HG02943 (cell line): Measurements from ENCODE around the gene SLC51A.

Experiments
- ATAC-seq: cut with Tn5 transposase; IDR thresholded peaks from one replicate; pipeline ENCODE4 v1.9.1; 2021; ENCODE audit warnings: mild to moderate bottlenecking, low read depth, moderate library complexity; ENCODE audit not compliant: unreplicated experiment

SLC51A gene

DNA sequence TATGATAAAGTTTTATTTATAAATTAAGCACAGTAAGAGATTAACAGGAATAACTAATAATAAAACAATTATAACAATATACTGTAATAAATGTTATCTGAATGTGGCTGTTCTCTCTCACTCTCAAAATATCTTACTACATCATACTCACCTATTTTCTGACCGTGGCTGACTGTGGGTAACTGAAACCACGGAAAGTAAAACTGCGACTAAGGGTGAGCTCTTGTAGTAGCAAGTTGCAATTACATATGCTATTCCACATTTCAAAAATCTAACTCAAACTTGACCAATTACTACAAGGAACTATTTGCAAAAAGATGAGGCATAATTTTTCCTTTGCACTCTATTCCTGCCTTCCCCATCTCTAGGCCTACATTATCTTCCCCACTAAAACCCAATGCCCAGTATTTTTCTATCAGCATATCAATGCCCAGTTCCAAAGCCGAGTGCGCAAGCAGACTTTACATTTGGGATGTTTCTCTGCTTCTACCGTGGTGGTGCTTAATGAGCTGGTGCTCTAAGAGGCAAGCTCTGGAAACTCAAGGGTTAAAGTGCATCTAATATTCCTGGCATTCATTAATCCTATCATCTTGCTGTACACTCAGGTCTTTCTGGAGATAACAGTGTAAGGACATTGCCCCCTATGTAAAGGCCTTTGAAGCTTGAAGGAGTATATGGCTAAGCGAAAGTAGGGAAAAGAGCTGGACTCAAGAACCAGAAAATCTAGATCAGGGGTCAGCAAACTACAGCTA, 64.5 kb downstream of the SLC51A start:
- no peak for ATAC-seq

DNA sequence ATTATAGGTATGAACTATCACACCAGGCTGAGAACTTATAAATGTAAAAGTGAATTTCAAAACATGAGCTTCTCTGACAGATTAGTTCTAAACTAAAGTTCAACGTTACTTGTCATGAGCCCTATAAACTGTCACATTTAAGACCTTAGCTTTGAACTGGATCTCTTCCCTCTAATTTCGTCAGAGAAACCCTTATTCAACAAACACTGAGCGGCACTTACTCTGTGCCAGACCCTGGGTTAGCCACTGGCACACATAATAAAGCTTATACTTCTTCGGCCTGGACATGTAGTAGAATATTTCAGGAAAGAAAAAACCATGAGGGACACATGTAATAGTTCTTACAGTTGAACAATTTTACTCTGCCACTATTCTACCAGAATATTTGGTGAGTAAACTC, 65.6 kb downstream of the SLC51A start:
- ATAC-seq = no peak
